Glutamatergic neuron (in vitro differentiated cells): Measurements from ENCODE around the gene COTL1. TPM values are rescaled to one million over a fixed set of nuclear protein-coding genes. Genes with fewer than 3 reads are reported as not detected.

Source experiments
- DNase-seq: peaks from one replicate; pipeline ENCODE4 v3.0.0; 2022
- H3K27ac Mint-ChIP-seq: one replicate; pipeline ENCODE4 v1.8.0; 2020; ENCODE audit warnings: mild to moderate bottlenecking, mixed read lengths, inconsistent platforms; ENCODE audit not compliant: unreplicated experiment
- H3K27me3 Mint-ChIP-seq: one replicate; pipeline ENCODE4 v1.8.0; 2020; ENCODE audit warnings: mild to moderate bottlenecking, moderate library complexity, mixed read lengths, inconsistent platforms; ENCODE audit not compliant: unreplicated experiment
- H3K36me3 Mint-ChIP-seq: one replicate; pipeline ENCODE4 v1.8.0; 2020; ENCODE audit warnings: mild to moderate bottlenecking, mixed read lengths, inconsistent platforms; ENCODE audit not compliant: unreplicated experiment
- H3K4me1 Mint-ChIP-seq: one replicate; pipeline ENCODE4 v1.8.0; 2020; ENCODE audit warnings: mild to moderate bottlenecking, low read depth, mixed read lengths, inconsistent platforms; ENCODE audit not compliant: unreplicated experiment
- H3K4me3 Mint-ChIP-seq: one replicate; pipeline ENCODE4 v1.8.0; 2020; ENCODE audit warnings: mild to moderate bottlenecking, mixed read lengths, inconsistent platforms; ENCODE audit not compliant: unreplicated experiment
- H3K9me3 Mint-ChIP-seq: one replicate; pipeline ENCODE4 v1.8.0; 2020; ENCODE audit warnings: mild to moderate bottlenecking, moderate library complexity, mixed read lengths, inconsistent platforms; ENCODE audit not compliant: unreplicated experiment
- total RNA-seq: library from RNA; stranded (reverse); fragmentation: NEBNext Ultra II Directional; extraction: Animal tissue kit (Norgen Biotek cat#: 25700); gene quantifications from one replicate; pipeline ENCODE4 v1.2.1, GENCODE V29; 2021; ENCODE audit not compliant: unreplicated experiment
- TF ChIP-seq, protein P1 (sequence below): fragments of 200-600 bp; sonication (generic); IDR thresholded peaks from one replicate; pipeline ENCODE4 v1.5.0; 2021; ENCODE audit not compliant: partially characterized antibody, unreplicated experiment

COTL1 gene
- total RNA-seq, 1 donor from 2014 or later: 545 TPM

DNA sequence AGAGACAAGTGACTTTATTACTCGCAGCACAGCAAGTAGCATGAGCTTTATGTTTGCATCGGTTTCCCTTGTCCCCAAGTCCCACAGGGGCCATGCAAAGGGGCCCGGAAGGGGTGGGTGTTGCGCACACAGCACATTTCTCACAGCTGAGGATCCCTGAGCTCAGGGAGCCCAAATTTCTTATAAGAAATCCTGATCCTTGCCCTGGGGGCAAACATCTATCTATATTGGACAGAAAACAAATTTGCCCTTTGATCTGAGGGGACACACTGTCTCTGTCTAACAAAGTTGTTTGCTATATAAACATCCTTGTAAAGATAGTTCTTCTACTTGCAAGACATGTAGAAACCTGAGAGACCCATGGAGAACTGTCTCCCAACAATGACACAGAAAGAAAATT, 77.7 kb downstream of the COTL1 start:
- peaks cover 14% of the 10 kb centered on the region for H3K9me3 Mint-ChIP-seq
- TF ChIP-seq, protein P1, sequence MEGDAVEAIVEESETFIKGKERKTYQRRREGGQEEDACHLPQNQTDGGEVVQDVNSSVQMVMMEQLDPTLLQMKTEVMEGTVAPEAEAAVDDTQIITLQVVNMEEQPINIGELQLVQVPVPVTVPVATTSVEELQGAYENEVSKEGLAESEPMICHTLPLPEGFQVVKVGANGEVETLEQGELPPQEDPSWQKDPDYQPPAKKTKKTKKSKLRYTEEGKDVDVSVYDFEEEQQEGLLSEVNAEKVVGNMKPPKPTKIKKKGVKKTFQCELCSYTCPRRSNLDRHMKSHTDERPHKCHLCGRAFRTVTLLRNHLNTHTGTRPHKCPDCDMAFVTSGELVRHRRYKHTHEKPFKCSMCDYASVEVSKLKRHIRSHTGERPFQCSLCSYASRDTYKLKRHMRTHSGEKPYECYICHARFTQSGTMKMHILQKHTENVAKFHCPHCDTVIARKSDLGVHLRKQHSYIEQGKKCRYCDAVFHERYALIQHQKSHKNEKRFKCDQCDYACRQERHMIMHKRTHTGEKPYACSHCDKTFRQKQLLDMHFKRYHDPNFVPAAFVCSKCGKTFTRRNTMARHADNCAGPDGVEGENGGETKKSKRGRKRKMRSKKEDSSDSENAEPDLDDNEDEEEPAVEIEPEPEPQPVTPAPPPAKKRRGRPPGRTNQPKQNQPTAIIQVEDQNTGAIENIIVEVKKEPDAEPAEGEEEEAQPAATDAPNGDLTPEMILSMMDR: no peak
- H3K36me3 Mint-ChIP-seq: no peaks in the 10 kb centered on the region
- H3K27me3 Mint-ChIP-seq: no peaks in the 10 kb centered on the region
- DNase-seq: no peak
- no peak overlapping the region for H3K4me3 Mint-ChIP-seq
- no peak overlapping the region for H3K27ac Mint-ChIP-seq
- H3K4me1 Mint-ChIP-seq: peaks cover 45% of the 10 kb centered on the region

DNA sequence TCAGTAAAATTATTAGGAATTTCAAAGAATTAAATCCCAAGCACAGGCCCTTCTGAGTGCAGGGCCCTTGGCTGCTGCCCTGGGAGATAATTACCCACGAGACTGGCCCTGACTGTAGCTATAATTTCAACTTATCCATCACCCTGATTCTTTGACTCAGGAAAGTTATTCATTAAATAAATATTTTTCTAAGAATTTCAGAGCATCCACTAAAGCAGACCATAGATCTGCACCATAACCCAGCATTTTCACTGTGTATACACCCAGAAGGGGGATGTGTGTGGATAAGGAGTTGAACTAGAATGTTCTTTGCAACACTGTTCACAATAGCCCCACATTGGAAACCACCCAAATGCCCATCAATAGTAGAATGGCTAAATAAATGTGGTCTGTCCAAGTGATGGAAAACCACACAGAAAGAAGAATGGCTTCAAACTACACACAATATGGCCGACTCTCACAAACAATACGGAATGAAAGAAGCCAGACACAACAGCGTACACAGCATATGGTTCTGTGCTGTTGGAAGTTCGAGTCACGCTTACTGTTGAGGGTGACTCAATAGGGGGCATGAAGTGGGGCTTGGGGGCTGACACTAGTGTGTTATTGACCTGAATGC, 79.5 kb downstream of the COTL1 start:
- H3K4me1 Mint-ChIP-seq: peaks cover 39% of the 10 kb centered on the region
- peak overlapping the region; percentile 99 for H3K27ac Mint-ChIP-seq
- no peaks in the 10 kb centered on the region for H3K36me3 Mint-ChIP-seq
- TF ChIP-seq, protein P1: no peak
- H3K27me3 Mint-ChIP-seq: no peaks in the 10 kb centered on the region
- peak overlapping the region; percentile 50 for H3K4me3 Mint-ChIP-seq
- peaks cover 14% of the 10 kb centered on the region for H3K9me3 Mint-ChIP-seq
- DNase-seq: no peak

DNA sequence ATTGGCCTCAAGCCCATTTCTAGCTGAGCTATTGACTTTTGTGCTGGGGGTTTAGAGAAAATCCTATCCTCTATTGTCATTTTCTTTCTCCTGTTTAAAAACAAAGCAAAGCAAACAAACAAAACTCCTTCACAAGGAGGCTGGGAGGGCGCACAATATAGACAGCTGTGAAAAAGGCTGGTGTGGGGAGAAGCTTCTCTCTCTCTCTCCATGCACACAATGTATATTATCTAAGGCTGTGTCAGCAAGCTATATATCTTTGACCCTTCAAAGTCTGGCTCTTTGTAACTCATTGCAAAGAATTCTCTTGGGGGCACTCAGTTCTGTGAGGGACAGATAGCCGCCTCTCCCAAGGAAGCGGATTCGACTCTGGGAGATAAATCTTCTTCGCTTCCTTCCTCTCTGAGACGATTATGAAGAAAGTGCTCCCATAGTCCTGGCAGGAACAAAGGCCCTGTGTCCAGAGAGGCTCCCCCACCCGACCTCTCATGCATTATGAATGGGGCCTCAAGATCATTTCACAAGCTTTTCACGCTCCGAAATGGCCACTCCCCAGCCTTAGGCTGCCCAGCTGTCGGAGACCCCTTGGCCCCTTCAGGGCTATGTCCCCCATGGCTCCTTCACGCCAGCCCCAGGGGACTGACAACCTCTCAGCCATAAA, 80.3 kb downstream of the COTL1 start:
- Mint-ChIP-seq H3K4me1 (peaks cover 43% of the 10 kb centered on the region), H3K36me3 (no peaks in the 10 kb centered on the region), H3K27me3 (no peaks in the 10 kb centered on the region), H3K9me3 (peaks cover 14% of the 10 kb centered on the region), H3K4me3 (peak overlapping the region; percentile 50), H3K27ac (peak overlapping the region; percentile 99)
- TF ChIP-seq, protein P1: no peak
- peak; percentile 74 for DNase-seq

DNA sequence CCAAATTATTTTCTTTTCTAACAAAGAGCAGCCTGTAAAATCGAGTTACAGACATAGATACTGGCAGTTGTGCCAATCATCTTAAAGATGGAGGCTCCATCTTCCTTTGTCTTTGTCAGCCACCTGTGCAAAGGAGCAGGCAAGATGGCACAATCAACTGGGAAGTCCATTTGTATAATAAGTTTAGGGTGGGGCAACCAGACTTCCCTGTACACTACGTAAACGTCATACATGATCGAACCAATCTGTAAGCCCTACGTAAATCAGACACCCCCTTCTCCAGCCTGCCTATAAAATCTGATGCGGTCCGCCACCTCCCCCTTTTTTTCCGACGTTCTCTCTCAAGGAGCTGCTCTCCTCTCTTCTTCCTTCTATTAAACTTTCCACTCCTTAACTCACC, 82.0 kb downstream of the COTL1 start:
- Mint-ChIP-seq H3K4me1 (peaks cover 51% of the 10 kb centered on the region), H3K4me3 (peak overlapping the region; percentile 31)

DNA sequence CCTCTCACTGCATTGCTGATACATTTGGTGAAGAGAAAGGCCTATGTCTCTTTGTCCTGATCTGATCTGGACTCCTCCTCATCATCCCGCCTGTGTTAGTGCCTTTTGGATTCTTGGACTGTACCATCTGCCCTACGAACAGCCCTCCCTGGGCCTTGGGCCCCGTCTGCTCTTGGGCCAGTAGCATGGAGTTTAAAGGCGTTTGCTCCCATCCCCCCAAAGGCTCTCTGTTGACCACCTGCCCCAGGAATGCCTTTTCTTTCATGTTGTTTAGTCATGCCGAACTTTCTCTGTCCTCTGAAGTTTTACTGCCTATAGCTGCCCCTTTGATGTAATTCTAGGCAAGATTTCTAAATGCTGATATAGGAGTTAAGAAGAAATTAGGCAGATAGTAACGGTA, 82.5 kb downstream of the COTL1 start:
- TF ChIP-seq, protein P1: no peak
- peak overlapping the region; percentile 89 for H3K27ac Mint-ChIP-seq
- H3K27me3 Mint-ChIP-seq: no peaks in the 10 kb centered on the region
- no peaks in the 10 kb centered on the region for H3K36me3 Mint-ChIP-seq
- no peak for DNase-seq
- peaks cover 51% of the 10 kb centered on the region for H3K4me1 Mint-ChIP-seq
- no peak overlapping the region for H3K4me3 Mint-ChIP-seq
- peaks cover 16% of the 10 kb centered on the region for H3K9me3 Mint-ChIP-seq

More for the DNA sequence above, 82.0 kb downstream of the COTL1 start:
- Mint-ChIP-seq H3K36me3 (no peaks in the 10 kb centered on the region), H3K27me3 (no peaks in the 10 kb centered on the region), H3K27ac (peak overlapping the region; percentile 89), H3K9me3 (peaks cover 16% of the 10 kb centered on the region)
- no peak for DNase-seq
- TF ChIP-seq, protein P1: no peak
